Parathyroid adenoma (tissue), 2 donors: Measurements from ENCODE around the gene PROP1.

Experiments
- H2AFZ ChIP-seq: fragments of 300-600 bp; sonication (generic); one replicate; pipeline ENCODE4 v1.7.0; 2017; ENCODE audit warnings: antibody characterized with exemption, mild to moderate bottlenecking
- H3K27ac ChIP-seq: fragments of 300-600 bp; sonication (generic); one replicate; pipeline ENCODE4 v1.7.0; 2017
- H3K27me3 ChIP-seq: fragments of 300-600 bp; sonication (generic); one replicate; pipeline ENCODE4 v1.7.0; 2017; ENCODE audit warnings: low read length; ENCODE audit not compliant: control insufficient read depth, insufficient read depth
- H3K36me3 ChIP-seq: fragments of 300-600 bp; sonication (generic); one replicate; pipeline ENCODE4 v1.7.0; 2017; ENCODE audit warnings: low read length; ENCODE audit not compliant: control insufficient read depth, insufficient read depth
- H3K4me1 ChIP-seq: fragments of 300-600 bp; sonication (generic); one replicate; pipeline ENCODE4 v1.7.0; 2017; ENCODE audit warnings: control low read depth
- H3K4me2 ChIP-seq: fragments of 300-600 bp; sonication (generic); one replicate; pipeline ENCODE4 v1.7.0; 2017; ENCODE audit warnings: low read length
- H3K4me3 ChIP-seq: fragments of 300-600 bp; sonication (generic); one replicate; pipeline ENCODE4 v1.7.0; 2017; ENCODE audit warnings: low read depth, low read length
- H3K79me2 ChIP-seq: fragments of 300-600 bp; sonication (generic); one replicate; pipeline ENCODE4 v1.7.0; 2017; ENCODE audit warnings: control low read depth
- H3K9ac ChIP-seq: fragments of 300-600 bp; sonication (generic); one replicate; pipeline ENCODE4 v1.7.0; 2017; ENCODE audit warnings: mild to moderate bottlenecking
- H3K9me3 ChIP-seq: fragments of 300-600 bp; sonication (generic); one replicate; pipeline ENCODE4 v1.7.0; 2017; ENCODE audit warnings: low read length; ENCODE audit not compliant: control insufficient read depth
- TF ChIP-seq, protein P1 (sequence below): fragments of 300-600 bp; sonication (generic); IDR thresholded peaks from one replicate; pipeline ENCODE4 v1.7.0; 2017; ENCODE audit warnings: antibody characterized with exemption, mild to moderate bottlenecking
- donor health status: primary hyperparathyroidism.

The PROP1 gene

GRCh38 chr5:177984584-177985206 is 11.3 kb downstream of the PROP1 start:
- peaks cover 3% of the 10 kb centered on the region for H3K27me3 ChIP-seq
- no peaks in the 10 kb centered on the region for H3K9me3 ChIP-seq
- TF ChIP-seq, protein P1, sequence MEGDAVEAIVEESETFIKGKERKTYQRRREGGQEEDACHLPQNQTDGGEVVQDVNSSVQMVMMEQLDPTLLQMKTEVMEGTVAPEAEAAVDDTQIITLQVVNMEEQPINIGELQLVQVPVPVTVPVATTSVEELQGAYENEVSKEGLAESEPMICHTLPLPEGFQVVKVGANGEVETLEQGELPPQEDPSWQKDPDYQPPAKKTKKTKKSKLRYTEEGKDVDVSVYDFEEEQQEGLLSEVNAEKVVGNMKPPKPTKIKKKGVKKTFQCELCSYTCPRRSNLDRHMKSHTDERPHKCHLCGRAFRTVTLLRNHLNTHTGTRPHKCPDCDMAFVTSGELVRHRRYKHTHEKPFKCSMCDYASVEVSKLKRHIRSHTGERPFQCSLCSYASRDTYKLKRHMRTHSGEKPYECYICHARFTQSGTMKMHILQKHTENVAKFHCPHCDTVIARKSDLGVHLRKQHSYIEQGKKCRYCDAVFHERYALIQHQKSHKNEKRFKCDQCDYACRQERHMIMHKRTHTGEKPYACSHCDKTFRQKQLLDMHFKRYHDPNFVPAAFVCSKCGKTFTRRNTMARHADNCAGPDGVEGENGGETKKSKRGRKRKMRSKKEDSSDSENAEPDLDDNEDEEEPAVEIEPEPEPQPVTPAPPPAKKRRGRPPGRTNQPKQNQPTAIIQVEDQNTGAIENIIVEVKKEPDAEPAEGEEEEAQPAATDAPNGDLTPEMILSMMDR, result no peak
- peak overlapping the region; percentile 28 for H2AFZ ChIP-seq
- no peak overlapping the region for H3K4me3 ChIP-seq
- no peaks in the 10 kb centered on the region for H3K36me3 ChIP-seq
- H3K9ac ChIP-seq, result no peak overlapping the region
- no peaks in the 10 kb centered on the region for H3K4me1 ChIP-seq
- no peaks in the 10 kb centered on the region for H3K79me2 ChIP-seq
- H3K4me2 ChIP-seq, result peak overlapping the region; percentile 28
- no peak overlapping the region for H3K27ac ChIP-seq

- TF ChIP-seq, protein P1, result no peak
- Histone ChIP-seq H3K9ac (no peak overlapping the region), H3K4me3 (no peak overlapping the region), H3K36me3 (no peaks in the 10 kb centered on the region), H3K79me2 (no peaks in the 10 kb centered on the region), H3K27ac (no peak overlapping the region), H2AFZ (peak overlapping the region; percentile 8), H3K27me3 (peaks cover 3% of the 10 kb centered on the region), H3K4me2 (no peak overlapping the region), H3K9me3 (no peaks in the 10 kb centered on the region), H3K4me1 (no peaks in the 10 kb centered on the region)
Observed at GRCh38 chr5:177983763-177984583, 12.1 kb downstream of the PROP1 start.

DNA sequence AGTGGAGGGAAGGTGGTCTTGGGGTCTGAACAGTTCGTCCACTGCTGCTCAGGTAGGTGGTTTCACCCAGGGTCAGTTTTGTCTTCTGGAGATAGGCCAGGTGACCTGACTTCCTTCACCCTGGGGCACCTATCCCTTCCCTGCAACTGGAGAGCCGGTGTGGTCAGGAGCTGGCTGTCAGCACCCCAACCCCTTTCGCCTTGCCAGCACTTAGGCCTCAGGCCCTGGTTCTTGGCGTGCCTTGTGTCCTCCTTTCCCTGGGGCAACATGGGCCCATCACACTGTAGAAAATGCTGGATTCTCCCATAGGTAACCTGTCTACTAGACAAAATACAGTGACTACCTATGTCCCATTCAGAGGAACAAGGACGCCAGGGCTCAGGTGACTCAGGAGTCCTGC is 13.1 kb downstream of the PROP1 start:
- Histone ChIP-seq H3K9ac (no peak overlapping the region), H3K27ac (no peak overlapping the region), H3K36me3 (no peaks in the 10 kb centered on the region), H3K4me2 (no peak overlapping the region), H3K4me1 (no peaks in the 10 kb centered on the region), H3K79me2 (no peaks in the 10 kb centered on the region), H3K27me3 (peaks cover 3% of the 10 kb centered on the region), H3K9me3 (no peaks in the 10 kb centered on the region), H3K4me3 (no peak overlapping the region), H2AFZ (no peak overlapping the region)
- TF ChIP-seq, protein P1, result no peak

DNA sequence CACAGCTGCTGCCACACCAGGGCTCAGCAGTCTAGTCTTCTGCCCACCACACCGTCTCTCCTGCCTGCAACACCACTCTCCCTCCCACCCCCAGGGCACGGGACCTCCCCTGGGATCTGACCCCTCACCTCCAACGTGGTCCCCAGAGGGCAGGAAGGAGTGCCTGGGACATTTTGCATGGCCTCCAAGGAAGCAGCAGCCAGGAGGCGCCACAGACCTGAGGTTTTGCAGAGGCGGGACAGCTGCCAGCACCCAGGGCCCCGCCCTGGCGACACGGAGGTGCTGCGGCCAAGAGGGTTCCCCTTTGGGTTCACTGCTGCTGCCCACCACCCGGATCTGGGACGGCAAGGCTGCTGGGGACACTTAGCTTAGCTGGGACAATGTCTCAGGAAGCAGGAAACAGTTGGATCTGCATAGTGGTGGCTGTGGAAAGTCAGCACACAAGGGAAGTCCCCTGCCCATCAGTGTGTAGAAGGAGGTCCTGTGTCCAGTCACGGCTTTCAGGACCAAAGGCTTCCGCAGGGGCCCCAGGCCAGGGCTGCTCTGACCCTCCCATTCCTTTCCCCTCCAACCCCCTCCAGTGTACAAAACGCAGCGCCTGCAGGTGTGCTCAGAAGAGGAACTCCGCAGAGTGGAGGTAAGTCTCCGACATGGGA is 13.8 kb downstream of the PROP1 start:
- no peaks in the 10 kb centered on the region for H3K79me2 ChIP-seq
- no peaks in the 10 kb centered on the region for H3K9me3 ChIP-seq
- no peaks in the 10 kb centered on the region for H3K4me1 ChIP-seq
- H3K9ac ChIP-seq, result no peak overlapping the region
- no peak overlapping the region for H3K27ac ChIP-seq
- H3K27me3 ChIP-seq, result peaks cover 3% of the 10 kb centered on the region
- no peak overlapping the region for H2AFZ ChIP-seq
- H3K4me3 ChIP-seq, result no peak overlapping the region
- TF ChIP-seq, protein P1, result no peak
- H3K4me2 ChIP-seq, result no peak overlapping the region
- H3K36me3 ChIP-seq, result no peaks in the 10 kb centered on the region
